Measurements from ENCODE around the gene RASA1.

- TF ChIP-seq CTCF (IDR thresholded peaks at IDR 0.05) (no peak), POLR2A (IDR thresholded peaks at IDR 0.05) (no peak)
Observed at GRCh38 chr5:87433945-87434344, 166.3 kb downstream of the RASA1 start.
